ENCODE results near the gene TMEM151B. TPM values are rescaled to one million over a fixed set of nuclear protein-coding genes. Genes with fewer than 3 reads are reported as not detected.

Gene TMEM151B
- total and polyA plus RNA-seq, 2 of the 13 experiments (the other 11 are each of a cell fraction or from before 2014, with no cell fraction given) = not detected

DNA sequence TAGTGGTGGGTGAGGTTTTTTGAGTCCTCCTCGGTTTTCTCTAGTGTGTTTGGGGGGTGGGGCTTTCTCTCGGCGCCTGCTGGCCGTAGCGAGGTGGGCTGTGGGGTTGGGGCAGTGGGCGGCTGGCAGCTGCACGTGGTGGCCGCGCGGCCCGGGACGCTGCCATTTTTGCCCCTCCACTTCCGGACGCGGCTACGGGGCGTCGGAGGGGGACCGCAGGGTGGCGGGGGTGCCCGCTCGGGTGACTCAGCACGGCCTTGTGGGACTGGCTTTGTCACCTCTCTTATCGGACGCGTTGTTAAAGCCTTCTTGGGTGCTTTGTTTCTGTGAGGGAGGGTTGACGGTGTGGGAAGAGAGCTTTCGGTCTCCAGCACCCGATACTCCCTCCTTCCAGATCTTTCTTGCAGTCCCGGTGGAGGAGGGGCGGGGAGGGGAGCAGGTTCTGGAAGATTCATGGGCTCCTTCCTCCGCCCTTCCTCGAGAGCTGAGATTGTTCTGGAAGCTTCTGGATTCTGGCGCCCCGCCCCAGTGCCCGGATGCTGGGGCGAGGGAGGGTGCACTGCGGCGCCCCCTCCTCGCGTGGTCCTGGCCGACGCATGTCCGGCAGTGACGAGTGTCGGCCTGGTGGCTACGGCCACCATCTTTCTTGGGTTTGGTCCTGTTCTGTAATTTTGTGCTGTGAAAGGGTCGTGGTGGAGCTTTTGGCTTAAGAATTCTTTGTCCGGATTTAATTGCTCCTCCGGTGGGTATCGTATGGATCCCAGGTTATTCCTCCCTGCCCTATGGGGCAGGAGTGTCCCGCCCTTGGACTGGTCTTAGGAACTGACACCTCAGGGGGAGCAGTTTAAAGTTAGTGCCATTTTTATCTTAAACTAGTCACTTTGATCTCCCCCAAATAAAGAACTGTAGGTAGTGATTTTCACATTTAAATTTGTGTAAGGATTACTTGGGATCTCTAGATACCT, 22.6 kb upstream of the TMEM151B start (continued):
- TF ChIP-seq SKIL (CRISPR knock-in tag; IDR thresholded peaks at IDR 0.05; ENCODE audit: borderline replicate concordance) (no peak), RXRB (CRISPR knock-in tag; IDR thresholded peaks at IDR 0.05; ENCODE audit: borderline replicate concordance) (no peak; the same call in 1 of the 2 replicates), HNRNPK (IDR thresholded peaks at IDR 0.05; ENCODE audit: low read depth, low read length, poor library complexity, severe bottlenecking) (peak; percentile 71), NFIB (CRISPR knock-in tag; IDR thresholded peaks at IDR 0.05; ENCODE audit: borderline replicate concordance) (0 out of 2 replicates have a peak, but pooled peaks have one; percentile 75), MAFK (conservative IDR thresholded peaks at IDR 0.05 in 1 of 2, IDR thresholded peaks at IDR 0.05 in 1 of 2; ENCODE audit: low read length in 2 of 2) (0 out of 4 replicates have a peak, but pooled peaks of 1 of the 2 experiments have one; percentile 2), BCL6 (CRISPR knock-in tag; IDR thresholded peaks at IDR 0.05) (peak; percentile 50; the same call in 1 of the 2 replicates), ZFP41 (CRISPR knock-in tag; IDR thresholded peaks at IDR 0.05; ENCODE audit: borderline replicate concordance) (0 out of 2 replicates have a peak, but pooled peaks have one; percentile 41), ISX (CRISPR knock-in tag; conservative IDR thresholded peaks at IDR 0.05) (no peak), PBX3 (CRISPR knock-in tag; IDR thresholded peaks at IDR 0.05; ENCODE audit: borderline replicate concordance) (no peak), ZFY (CRISPR knock-in tag; IDR thresholded peaks at IDR 0.05) (peak; percentile 44; the same call in 1 of the 2 replicates), POLR2AphosphoS5 (IDR thresholded peaks at IDR 0.05; ENCODE audit: low read depth, low read length) (no peak), MAZ (IDR thresholded peaks at IDR 0.05; ENCODE audit: borderline replicate concordance, low read depth, low read length) (no peak), MAZ (CRISPR knock-in tag; IDR thresholded peaks at IDR 0.05; ENCODE audit: low read depth) (no peak; the same call in 1 of the 2 replicates), ZSCAN22 (CRISPR knock-in tag; IDR thresholded peaks at IDR 0.05) (no peak), NFKB2 (CRISPR knock-in tag; IDR thresholded peaks at IDR 0.05; ENCODE audit: borderline replicate concordance) (peak; percentile 79; the same call in 1 of the 2 replicates), CREM (IDR thresholded peaks at IDR 0.05) (no peak), CREM (CRISPR knock-in tag; IDR thresholded peaks at IDR 0.05) (no peak), MATR3 (CRISPR knock-in tag; IDR thresholded peaks at IDR 0.05) (no peak), CBX5 (CRISPR knock-in tag; IDR thresholded peaks at IDR 0.05; ENCODE audit: borderline replicate concordance) (peak; percentile 65; the same call in 1 of the 2 replicates), HDAC1 (CRISPR knock-in tag; IDR thresholded peaks at IDR 0.05) (no peak; the same call in 1 of the 2 replicates), ZNF329 (CRISPR knock-in tag; IDR thresholded peaks at IDR 0.05; ENCODE audit: low read depth) (no peak; the same call in 1 of the 2 replicates), ZNF605 (CRISPR knock-in tag; IDR thresholded peaks at IDR 0.05) (no peak), NFKBIZ (CRISPR knock-in tag; IDR thresholded peaks at IDR 0.05) (no peak), ZNF660 (CRISPR knock-in tag; IDR thresholded peaks at IDR 0.05; ENCODE audit: borderline replicate concordance, low read depth) (no peak), ZNF24 (IDR thresholded peaks at IDR 0.05) (no peak), HHEX (CRISPR knock-in tag; IDR thresholded peaks at IDR 0.05) (no peak)

All from HepG2 (cell line).